ENCODE data around the gene C20orf202.

The C20orf202 gene

DNA sequence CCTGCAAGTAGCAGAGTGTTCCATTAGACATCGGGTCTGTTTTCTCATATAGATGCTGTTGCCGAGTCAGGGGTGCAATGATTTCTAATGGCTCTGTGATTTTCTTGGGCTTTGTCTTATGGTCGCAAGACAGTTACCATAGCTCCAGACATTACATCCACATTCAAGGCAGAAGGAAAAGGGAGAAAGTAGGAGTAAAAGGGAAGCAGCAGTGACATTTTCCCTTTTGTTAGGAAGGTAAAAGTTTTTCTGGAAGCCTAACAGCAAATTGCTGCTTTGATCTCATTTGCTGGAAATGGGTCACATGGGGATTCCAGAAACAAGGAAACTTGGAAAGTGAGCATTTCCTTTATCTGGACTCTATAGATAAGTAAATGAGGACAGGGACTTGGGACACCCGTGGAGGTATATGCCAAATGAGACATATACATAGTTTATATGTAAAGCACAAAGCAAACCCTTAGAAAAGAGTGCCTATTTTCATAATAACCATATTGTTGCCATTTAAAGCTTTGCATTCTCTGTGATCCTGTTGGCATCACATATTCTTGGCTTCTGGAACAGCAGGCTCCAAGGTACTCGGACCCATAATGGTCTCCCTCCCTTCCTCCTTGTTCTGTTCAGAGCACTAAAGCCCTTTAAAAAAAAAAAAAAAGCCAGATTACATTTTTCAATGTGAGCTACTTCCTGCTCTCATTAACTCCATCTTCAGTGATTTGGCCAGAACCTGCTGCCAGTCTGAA lies at the start of gene C20orf202:
Gene C20orf202, plus strand, starts transcription at position 693 of the 743 bp plus-strand sequence. CDS start 132 bp downstream, outside the sequence.
- no peak for DNase-seq (ENCODE audit: low read depth in 2 of 2)

DNA sequence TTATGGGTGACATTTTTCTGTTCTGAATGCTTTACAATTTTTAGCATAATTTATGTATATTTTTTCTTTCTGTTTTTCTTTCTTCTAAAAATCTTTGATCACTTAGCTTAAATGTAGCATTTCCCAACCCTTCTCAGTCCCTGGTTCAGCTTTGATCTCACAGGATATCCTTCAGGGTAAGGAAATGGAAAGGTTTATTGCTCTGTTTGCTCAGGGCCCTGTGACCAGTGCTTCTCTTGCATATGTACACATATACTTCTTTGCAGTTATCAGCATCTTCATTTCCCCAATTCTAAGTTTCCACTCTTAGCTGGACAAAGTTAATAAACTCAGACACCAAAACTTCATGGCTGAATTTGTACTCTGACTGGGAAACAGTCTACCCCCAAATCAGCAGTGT lies 49.0 kb upstream of the C20orf202 start:
- no peak for DNase-seq (ENCODE audit: low read depth in 2 of 2)

DNA sequence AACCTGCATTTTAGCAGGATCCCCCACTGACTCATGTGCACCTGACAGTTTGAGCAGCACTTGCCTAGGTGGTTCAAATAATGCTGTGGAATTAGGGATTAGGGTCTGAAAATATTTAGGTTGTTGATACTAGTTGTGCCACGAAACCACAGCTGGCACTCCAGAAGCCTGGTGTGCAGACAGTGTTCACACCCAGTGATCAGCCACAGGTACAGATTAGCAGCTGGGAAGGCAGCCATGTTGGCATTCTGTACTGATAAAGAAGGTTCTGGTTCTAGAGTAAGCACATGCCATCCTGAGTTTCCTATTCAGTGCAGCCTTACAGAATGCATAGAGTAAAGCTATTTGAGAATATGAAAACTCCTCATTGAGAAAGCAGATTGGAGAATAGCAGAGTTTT lies 48.6 kb upstream of the C20orf202 start:
- no peak for DNase-seq (ENCODE audit: low read depth in 2 of 2)

DNA sequence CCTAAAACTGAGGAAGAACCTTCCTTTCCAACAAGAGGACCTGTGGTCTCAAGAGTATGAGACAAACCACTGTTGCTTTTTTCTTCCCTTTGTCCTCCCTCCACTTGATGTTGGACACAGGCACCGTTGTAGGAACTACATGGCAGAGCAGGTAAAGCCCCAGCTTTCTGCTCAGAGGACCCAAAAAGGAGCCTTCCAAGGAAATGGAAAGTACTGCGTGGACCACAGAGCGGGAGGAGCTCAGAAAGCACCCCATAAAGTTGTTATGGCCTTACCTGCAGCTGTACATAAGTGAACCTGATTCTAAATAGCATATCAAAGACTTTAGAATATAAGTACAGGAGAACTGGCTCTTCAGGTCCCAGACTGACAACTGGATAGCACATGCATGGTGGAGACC lies 47.9 kb upstream of the C20orf202 start:
- no peak for DNase-seq (ENCODE audit: low read depth in 2 of 2)

DNA sequence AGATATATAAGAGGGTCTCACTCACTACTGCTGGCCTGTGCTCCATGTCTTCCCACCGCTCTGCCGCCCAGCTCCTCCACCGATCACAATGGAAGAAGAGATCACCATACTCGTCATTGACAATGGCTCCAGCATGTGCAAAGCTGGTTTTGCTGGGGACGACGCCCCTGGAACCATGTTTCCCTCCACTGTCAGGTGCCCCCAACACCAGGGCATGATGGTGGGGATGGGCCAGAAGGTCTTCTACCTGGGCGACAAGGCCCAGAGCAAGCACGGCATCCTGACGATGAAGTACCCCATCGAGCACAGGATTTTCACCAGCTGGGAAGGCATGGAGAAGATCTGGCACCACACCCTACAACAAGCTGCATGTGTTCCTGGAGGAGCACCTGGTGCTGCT lies 42.8 kb upstream of the C20orf202 start:
- DNase-seq (ENCODE audit: low read depth in 2 of 2), result no peak

DNA sequence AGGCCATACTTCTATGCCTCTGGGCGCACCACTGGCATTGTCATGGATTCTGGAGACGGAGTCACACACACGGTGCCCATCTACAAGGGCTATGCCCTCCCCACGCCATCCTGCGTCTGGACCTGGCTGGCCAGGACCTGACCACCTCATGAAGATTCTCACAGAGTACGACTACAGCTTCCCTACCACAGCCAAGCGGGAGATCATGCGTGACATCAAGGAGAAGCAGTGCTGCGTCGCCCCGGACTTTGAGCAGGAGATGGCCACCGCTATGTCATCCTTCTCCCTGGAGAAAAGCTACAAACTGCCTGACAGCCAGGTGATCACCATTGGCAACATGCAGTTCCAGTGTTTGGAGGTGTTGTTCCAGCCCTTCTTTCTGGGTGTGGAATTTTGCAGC lies 42.3 kb upstream of the C20orf202 start:
- DNase-seq (ENCODE audit: low read depth in 2 of 2), result no peak

DNA sequence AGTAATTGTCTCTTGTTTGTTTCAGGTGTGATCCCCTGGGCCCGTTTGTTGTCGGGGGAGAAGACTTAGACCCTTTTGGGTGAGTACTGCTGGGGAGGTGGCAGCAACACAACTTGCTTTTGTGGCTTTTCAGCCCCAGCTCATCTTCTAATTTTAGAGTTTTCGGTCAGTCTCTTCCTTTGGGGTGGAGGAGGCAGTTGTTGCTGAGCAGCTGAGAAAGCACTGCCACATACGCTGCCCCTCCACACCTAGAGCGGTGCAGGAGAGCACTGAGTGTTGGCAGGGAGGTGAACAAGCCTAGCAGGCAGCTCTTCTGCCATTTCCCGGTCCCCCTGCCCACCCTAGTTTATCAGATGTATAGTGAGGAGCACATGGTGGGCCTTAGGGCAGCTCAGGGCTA lies 40.1 kb upstream of the C20orf202 start:
- DNase-seq (ENCODE audit: low read depth in 2 of 2), result no peak

DNA sequence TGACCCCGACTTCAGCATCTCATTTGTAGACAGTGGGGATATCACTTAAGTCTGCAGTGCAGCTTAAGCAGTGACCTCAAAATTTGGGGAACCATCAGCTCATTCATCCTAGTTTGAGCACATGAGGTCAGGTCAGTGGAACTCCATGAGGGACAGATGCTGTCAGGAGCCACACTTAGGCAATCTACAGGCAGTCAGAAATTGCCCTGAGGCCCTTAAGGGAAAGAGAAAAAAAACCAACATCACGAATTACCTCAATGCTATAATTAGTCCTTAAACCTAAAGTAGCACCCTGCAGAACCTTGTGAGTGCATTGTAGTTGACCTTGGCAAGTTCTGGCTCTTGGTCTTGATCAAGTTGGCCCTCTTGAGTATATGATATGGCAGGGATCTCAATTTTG lies 39.6 kb upstream of the C20orf202 start:
- no peak for DNase-seq (ENCODE audit: low read depth in 2 of 2)

DNA sequence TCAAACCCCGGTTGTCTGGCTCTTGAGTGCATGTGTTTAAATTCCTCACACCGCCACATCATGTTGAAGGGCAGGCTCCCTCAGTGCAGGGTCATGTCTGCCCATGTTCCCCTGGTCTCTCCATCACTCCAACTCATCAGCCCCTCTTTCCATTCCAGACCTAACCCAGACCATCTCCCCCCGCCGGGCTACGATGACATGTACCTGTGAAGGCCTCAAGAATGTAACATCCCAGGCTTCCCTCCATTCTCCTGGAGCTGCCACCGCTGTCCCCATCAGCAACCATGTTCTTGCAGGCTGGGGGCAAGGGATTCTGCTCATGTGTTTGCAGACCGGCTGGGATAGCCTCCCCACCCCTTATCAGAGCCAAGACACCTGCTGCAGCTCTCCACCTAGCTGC lies 38.4 kb upstream of the C20orf202 start:
- no peak for DNase-seq (ENCODE audit: low read depth in 2 of 2)

DNA sequence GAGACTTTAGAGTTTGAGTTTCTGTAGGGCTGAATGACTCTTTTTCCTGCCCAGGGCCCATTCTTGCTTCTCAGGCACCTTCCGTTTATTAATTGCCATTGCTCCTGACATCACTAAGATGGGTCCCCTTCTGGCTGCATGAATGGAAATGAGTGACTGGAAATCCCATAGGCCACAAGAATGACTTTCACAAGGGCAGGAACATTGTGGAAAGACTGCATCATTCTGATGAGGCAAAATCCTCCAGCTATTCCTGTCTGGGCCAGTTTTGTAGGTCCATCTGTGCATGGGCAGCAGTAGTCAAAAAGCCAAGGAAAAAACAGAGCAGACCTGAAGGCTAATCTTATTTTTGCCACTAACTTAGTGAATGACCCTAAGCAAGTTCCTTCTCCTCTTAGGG lies 37.7 kb upstream of the C20orf202 start:
- DNase-seq (ENCODE audit: low read depth in 2 of 2), result no peak

DNA sequence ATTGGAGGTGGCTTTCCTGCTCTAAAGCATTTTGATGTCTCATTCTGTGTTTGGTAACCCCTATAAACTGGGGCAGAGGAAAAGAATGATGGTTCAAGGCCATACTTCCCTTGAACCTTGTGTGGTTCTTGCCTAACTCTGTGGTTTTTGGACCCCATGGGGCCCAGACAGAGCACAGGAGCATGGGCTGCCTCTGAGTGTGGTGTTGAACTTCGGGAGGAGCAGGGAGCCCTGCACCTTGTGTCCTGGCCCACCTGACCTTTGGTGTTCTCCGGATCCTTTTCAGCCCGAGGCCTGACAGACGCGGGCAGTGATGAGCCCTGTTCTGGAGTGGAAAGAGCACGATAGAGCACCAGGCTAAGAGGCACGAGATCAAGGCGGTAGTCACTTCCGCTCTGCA lies 37.3 kb upstream of the C20orf202 start:
- DNase-seq (ENCODE audit: low read depth in 2 of 2), result no peak

DNA sequence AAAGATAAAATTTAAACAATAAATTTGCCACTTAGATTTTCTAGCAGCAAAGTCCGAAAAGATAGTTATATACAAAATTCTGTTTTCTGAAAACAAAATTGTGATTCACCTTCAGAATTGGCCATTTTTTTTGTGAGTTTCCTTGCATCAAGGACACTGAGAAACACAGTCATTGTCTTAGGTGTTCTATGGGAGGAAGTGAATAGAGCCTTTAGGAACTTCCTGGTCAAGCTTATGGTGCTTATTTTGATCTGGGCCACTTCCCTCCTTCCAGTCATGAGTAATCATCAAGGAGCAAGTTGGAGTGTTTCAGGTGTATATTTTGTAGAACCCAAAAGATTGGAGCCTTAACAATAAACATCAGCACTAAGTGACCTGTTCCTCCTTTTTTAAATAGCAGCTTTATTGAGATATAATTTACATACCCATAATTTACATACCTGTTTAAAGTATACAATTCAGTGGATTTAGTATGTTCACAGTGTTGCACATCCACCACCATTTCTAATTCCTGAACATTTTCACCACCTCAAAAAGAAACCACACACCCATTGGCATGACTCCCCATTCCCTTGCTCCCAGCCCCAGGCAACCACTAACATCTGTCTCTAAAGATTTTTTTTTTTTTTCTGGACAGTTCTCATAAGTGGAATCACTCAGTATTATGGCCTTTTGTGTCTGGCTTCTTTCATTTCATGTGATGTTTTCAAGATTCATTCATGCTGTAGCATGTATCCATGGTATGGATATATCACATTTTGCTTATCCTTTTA lies 36.1 kb upstream of the C20orf202 start:
- DNase-seq (ENCODE audit: low read depth in 2 of 2), result no peak

DNA sequence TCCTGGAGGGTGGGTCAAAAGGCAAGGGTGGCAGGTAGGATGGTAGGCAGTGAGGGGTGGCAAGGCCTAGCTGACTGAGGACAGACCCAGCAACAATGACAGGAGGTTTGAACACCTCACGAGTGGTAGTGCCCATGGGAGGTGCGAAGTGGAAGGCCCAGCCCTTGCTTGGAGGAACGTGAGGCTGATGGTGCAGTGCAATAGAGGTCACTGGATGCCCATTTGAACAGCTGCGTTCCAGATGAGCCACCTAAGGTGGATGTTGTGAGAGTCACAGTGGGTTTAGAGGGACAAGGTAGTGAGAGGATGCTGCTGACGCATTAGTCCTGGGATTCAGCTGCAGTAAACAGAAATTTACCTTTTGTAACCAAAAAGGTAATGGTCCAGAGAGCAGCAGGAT lies 34.0 kb upstream of the C20orf202 start:
- no peak for DNase-seq (ENCODE audit: low read depth in 2 of 2)

DNA sequence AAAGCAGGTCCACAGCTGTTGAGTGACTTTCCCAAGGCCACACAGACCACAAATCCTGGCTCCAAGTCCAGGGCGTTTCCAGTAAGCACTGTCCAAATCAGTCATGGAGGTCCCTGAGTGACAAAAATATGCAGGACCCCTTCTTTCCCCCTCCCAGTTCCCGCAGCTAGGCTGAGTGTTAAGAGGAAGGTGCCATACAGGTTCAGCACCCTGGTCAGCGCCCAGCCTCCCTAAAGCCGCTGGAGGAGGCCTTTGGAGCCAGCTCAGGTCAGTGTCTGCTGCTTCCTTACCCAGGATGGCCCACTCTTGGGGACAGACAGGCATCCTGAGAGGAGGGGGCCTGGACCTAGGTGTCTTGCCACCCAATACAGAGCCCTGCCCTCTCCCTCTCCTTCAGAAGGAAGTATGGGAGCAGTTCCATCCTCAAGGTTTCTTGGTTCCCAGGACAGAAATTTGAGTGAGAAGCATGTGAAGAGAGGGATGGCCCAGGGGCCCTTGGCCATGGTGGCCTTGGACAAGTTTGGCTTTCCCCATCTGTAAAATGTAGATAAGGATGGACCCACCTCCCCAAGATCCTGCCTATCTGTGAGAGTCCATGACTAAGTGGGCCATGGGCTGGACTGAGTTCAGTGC lies 31.7 kb upstream of the C20orf202 start:
- DNase-seq (ENCODE audit: low read depth in 2 of 2), result no peak

DNA sequence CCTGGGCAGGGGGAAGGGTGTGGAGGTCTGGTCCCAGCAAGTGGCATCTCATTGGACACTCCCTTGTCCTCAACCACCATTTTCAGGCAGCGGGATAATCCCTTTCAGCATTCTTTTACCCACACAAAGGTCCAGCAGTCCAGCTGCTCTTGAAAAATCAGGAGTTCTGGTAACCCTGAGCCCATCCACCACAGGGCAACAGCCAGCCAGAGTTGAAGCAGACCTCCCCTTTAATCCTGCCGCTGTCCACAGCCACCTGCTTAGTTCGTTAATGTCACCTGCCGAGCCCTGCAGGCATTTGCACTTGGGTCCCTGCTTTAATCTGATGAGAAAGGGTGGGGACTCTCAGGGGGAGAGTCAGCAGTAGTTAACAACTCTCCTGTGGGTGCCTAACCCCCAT lies 29.6 kb upstream of the C20orf202 start:
- DNase-seq (ENCODE audit: low read depth in 2 of 2), result no peak

DNA sequence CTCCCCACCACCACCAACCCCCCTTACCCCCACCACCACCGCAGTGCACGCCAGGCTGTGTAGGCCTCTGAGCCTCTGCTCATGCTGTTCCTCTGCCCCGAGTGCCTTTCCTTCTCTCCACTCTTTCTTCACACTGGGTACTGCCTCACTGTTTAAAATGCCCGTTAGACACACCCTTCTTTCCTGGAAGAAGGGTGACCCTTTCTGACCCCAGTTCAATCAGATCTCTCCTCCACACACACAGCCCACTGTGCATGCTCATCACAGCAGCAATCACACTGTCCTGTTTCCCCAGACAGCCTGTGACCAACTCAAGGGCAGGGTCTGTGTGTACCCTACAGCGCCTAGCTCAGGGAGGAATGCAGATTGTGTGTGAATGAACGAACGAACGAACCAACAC lies 28.5 kb upstream of the C20orf202 start:
- no peak for DNase-seq (ENCODE audit: low read depth in 2 of 2)

DNA sequence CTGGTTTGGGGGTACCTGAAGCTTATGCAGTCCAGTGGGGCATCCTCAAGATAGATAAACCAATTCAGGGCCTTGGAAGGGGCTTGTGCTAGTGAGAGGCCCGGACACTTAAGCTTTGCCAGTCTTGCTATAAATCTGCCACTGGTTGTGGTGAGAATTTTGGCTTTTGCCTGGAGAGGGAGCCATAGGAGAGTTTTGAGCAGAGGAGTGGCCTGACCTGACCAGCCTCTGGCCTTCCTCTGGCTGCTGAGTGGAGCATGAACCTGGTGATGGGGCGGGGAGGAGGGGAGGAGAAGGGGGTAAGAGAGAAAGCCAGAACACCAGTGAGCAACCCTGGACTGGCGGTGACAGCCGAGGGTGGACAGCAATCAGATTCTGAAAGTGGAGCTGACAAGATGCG lies 25.6 kb upstream of the C20orf202 start:
- no peak for DNase-seq (ENCODE audit: low read depth in 2 of 2)

DNA sequence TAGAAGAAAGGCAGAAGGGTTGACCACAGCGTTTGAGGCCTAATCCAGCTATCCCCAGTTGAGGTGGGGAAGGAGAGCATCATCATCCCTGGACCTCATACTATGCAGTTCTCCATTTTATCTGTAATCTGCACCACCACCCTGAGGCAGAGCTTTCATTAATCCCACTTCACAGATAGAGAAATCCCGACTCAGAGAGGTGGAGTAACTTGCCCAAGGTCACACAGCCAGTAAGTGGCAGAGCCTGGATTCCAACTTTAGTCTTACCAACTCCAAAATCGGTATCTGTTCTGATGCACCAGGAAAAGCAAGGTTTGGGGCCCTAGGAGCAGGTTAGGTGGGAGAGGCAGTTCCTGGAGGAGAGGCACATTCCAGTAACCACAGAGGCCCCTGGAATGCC lies 25.2 kb upstream of the C20orf202 start:
- DNase-seq (ENCODE audit: low read depth in 2 of 2), result no peak

DNA sequence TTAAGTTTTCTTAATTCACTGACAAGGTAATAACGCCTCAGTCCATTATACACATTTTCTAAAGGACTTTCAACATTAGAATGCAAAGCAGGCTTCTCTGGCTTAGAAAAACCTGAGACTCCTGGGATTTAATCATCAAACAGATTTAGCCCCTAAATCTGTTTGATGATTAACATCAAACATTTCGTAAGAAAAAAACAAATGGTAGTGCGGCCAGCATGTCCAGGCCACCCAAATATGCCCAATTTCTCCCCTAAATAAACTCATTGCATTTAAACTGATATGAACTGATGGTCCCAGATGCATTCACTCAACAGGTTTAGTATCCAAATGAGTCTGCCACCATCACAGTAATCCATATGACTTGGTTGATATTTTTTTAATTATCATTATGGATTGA lies 24.6 kb upstream of the C20orf202 start:
- no peak for DNase-seq (ENCODE audit: low read depth in 2 of 2)

DNA sequence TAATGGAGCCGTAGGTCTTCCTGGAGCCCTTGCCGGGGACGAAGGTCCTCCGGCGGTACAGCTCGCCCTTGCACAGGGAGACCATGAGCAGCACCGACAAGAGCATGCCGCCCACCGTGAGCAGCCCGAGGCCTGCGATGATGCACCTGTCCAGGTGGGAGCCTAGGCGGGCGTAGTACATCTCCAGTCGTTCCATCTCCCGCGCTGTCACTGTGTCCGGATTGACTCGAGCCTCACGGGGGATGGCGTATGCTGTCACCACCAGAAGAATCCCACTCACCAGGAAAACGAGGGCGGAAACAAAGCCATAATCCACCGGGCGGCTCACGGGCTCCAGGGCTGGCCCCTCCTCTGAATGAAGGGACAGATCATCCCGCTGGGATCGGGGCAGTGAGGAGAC lies 22.3 kb upstream of the C20orf202 start:
- no peak for DNase-seq (ENCODE audit: low read depth in 2 of 2)

DNA sequence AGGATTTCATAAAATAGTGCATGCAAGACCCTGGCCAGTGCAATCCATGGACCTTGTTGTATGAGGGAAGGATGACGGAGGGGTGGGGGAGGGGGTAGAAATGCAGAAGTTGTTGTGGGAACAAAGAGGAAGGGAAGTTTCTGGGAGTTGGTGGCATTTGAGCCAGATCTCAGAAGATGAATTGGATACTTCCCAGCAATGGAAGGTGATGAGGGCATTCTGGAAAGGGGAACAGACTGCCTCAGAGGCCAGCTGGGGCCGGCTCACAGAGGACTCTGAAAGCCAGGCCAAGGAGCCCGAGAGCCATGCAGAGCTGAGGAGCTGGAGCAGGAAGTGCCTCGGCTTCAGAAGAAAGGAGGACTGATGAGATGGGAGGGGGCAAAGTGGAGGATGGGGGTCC lies 21.1 kb upstream of the C20orf202 start:
- DNase-seq (ENCODE audit: low read depth in 2 of 2), result no peak

DNA sequence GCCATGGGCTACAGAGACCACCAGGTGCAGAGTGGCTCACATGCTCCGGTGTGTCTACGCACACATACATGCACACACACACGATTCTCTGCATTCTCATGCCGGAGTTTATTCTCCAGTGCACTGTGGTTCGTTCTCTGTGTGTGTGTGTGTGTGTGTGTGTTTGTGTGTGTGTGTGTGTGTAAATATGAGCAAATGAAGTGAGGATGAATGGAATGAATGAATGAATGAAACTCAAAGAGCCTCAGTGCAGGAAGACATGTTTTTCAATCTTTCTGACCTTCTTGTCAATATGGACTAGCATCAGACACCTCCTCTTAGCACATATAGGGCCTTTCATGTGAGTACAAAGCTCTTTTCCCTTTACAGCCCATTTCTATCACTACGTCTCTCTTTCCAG lies 20.1 kb upstream of the C20orf202 start:
- no peak for DNase-seq (ENCODE audit: low read depth in 2 of 2)

DNA sequence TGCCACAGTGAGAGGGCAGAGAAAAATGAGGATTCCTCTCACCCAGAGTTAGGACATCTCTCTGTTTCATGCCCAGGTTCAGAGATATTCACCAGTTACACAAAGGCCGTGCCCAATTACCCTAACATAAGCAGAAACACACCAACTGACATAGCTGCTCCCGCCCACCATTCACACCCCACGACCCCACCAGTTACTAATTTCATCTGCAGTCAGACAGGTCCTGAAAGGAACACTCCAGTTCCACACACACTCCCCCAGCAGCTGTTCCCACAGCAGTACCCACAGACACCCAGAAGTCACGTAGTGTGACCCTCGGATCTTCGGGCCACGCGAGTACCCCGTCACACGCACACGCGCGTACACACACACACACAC lies 19.0 kb upstream of the C20orf202 start:
- no peak for DNase-seq (ENCODE audit: low read depth in 2 of 2)

All from stimulated activated CD8-positive, alpha-beta memory T cell treated with anti-CD3 and anti-CD28 coated beads, Interleukin-15, amount 100 ng/mL, for 4 hours (primary cell).